A673 (cell line): ENCODE measurements around the gene LYL1. TPM values are rescaled to one million over a fixed set of nuclear protein-coding genes. Genes with fewer than 3 reads are reported as not detected.

Experiments
- BruUV-seq: library from RNA; stranded (reverse); fragments of 400-500 nt; replicated peaks from 2 replicates; lab custom pipeline; 2021; lab: Mats Ljungman, UMichigan
- CTCF ChIA-PET: fragments of 300-600 bp; sonication (Branson Sonifier 250); formaldehyde crosslinking; loops from one replicate; lab custom pipeline; 2022; ENCODE audit warnings: antibody characterized with exemption; lab: Charles Lee
- POLR2A ChIA-PET: fragments of 300-600 bp; sonication (Branson Sonifier 250); formaldehyde crosslinking; loops from one replicate; lab custom pipeline; 2022; ENCODE audit warnings: antibody characterized with exemption; ENCODE audit not compliant: low non-redundant PET; lab: Charles Lee
- DNase-seq: peaks from one replicate; pipeline ENCODE4 v3.0.0-alpha.2; 2015; ENCODE audit warnings: low spot score
- H3K27ac ChIP-seq: fragments of 200-600 bp; sonication (generic); 2 replicates; pipeline ENCODE4 v1.5.1; 2016; ENCODE audit warnings: mixed run types, low read depth, mild to moderate bottlenecking, mixed read lengths, antibody characterized with exemption, low read length; ENCODE audit not compliant: poor library complexity, severe bottlenecking
- H3K27me3 ChIP-seq: fragments of 200-600 bp; sonication (generic); replicated peaks from 2 replicates; pipeline ENCODE4 v1.6.1; 2017; ENCODE audit warnings: mixed run types, low read depth, mild to moderate bottlenecking, mixed read lengths, antibody characterized with exemption, low read length; ENCODE audit not compliant: insufficient read depth, poor library complexity
- H3K36me3 ChIP-seq: fragments of 200-600 bp; sonication (generic); 2 replicates; pipeline ENCODE4 v1.6.1; 2016; ENCODE audit warnings: mixed run types, mild to moderate bottlenecking, mixed read lengths, antibody characterized with exemption, low read length; ENCODE audit not compliant: insufficient read depth, poor library complexity, severe bottlenecking
- H3K4me1 ChIP-seq: fragments of 200-600 bp; sonication (generic); 2 replicates; pipeline ENCODE4 v1.6.1; 2017; ENCODE audit warnings: mixed run types, mild to moderate bottlenecking, mixed read lengths, antibody characterized with exemption, low read length; ENCODE audit not compliant: insufficient read depth, poor library complexity, severe bottlenecking
- H3K4me3 ChIP-seq: fragments of 200-600 bp; sonication (generic); 2 replicates; pipeline ENCODE4 v1.5.1; 2016; ENCODE audit warnings: low read depth, mixed run types, mild to moderate bottlenecking, mixed read lengths, low read length; ENCODE audit not compliant: poor library complexity, severe bottlenecking
- H3K9me3 ChIP-seq: fragments of 200-600 bp; sonication (generic); 2 replicates; pipeline ENCODE4 v1.6.1; 2016; ENCODE audit warnings: mixed run types, low read depth, mild to moderate bottlenecking, mixed read lengths, antibody characterized with exemption, low read length; ENCODE audit not compliant: poor library complexity, severe bottlenecking
- EZH2 ChIP-seq: fragments of 200-600 bp; sonication (generic); IDR thresholded peaks from 2 replicates; pipeline ENCODE4 v1.6.1; 2017; ENCODE audit warnings: borderline replicate concordance, low read depth, mild to moderate bottlenecking, mixed read lengths, antibody characterized with exemption, low read length; ENCODE audit not compliant: poor library complexity, severe bottlenecking
- intact Hi-C: fragments of 100-400 bp; cut with micrococcal nuclease; formaldehyde crosslinking; loops from one replicate; pipeline ENCODE4 v1.10.0; 2022; ENCODE audit not compliant: unreplicated experiment
- total RNA-seq: library from RNA; stranded (reverse); gene quantifications from 2 replicates; pipeline ENCODE4 v1.2.3, GENCODE V29; 2021
- TF ChIP-seq, protein P1 (sequence below): fragments of 300-800, 200-600 bp; sonication (generic); conservative IDR thresholded peaks from 2 replicates; pipeline ENCODE4 v1.5.1; 2017; ENCODE audit warnings: low read depth, mild to moderate bottlenecking, antibody characterized with exemption, low read length, moderate library complexity, mixed read lengths

Gene LYL1
- total RNA-seq, 1 experiment from 2014 or later = not detected

DNA sequence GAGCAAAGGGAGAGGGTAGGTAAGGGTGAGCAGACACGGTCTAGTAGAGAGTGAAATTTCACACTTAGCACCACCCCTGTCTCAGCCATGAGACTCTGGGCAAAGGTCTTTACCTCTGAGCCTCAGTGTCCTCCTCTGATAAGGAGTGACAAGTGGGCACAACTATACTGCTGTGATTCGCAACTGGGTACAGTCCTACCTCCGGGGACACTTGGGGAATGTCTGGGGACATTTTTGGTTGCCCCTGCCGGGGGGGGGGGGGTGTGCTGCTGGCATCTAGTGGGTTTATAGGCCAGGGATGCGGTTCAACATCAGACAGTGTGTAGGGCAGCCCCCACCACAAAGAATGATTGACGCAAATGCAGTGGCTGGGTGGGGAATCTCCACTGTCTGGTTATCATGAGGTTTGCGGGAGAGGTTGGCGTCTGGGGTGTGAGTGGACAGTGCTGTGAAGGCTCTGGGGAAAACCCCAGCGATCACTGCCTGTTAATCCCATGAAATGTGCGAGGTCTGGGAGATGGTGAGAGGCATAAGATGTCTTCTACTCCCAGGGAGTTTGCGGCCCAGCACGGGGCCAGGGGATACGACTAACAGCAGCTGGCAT, 19.7 kb upstream of the LYL1 start:
- Histone ChIP-seq H3K27me3 (no peaks in the 10 kb centered on the region), H3K9me3 (no peaks in the 10 kb centered on the region), H3K36me3 (peaks cover 18% of the 10 kb centered on the region), H3K27ac (peak overlapping the region; percentile 95), H3K4me1 (peaks cover 39% of the 10 kb centered on the region), H3K4me3 (no peak overlapping the region)
- TF ChIP-seq, protein P1, sequence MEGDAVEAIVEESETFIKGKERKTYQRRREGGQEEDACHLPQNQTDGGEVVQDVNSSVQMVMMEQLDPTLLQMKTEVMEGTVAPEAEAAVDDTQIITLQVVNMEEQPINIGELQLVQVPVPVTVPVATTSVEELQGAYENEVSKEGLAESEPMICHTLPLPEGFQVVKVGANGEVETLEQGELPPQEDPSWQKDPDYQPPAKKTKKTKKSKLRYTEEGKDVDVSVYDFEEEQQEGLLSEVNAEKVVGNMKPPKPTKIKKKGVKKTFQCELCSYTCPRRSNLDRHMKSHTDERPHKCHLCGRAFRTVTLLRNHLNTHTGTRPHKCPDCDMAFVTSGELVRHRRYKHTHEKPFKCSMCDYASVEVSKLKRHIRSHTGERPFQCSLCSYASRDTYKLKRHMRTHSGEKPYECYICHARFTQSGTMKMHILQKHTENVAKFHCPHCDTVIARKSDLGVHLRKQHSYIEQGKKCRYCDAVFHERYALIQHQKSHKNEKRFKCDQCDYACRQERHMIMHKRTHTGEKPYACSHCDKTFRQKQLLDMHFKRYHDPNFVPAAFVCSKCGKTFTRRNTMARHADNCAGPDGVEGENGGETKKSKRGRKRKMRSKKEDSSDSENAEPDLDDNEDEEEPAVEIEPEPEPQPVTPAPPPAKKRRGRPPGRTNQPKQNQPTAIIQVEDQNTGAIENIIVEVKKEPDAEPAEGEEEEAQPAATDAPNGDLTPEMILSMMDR = no peak
- no peak for TF ChIP-seq EZH2
- POLR2A ChIA-PET = no interaction called here
- CTCF ChIA-PET = no interaction called here
- intact Hi-C loops = no loop called here
- no TSS peak for BruUV-seq
- no peak for DNase-seq

DNA sequence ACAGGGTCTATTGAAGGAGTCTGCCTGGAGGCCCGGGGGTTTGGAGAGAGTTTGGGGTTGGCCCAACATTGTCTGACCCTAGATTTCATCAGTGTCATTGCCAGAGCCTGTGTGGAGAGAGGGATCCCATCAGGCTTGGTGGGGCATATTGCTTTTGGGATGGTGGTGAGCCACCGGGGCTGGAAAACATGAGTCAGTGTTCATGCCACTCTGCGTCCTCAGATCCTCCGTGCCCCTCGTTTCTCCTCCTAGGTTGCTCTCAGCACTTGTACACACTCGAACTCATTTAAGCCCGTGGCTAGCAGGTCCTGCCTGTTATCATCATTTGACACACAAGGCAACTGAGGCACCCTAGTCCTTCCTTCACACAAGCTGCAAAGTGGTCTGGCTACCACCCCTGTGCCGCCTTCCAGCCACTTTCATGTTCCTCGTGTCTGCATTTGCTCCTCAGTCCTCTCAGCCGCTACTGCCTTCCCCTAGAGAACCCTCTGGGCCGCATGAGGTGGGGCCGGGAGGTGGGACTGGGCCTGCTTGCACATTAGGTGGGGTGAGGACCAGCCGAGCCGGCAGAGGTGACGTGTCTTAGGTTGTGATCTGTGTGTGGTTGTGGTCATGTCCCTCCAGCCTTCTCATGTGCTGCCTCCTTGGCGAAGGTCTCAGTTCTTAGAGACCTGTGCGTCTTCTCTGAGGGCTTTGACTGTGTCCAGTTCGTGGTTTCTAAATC, 19.1 kb upstream of the LYL1 start:
- BruUV-seq = no TSS peak
- peak overlapping the region; percentile 82 for H3K4me3 ChIP-seq
- no peaks in the 10 kb centered on the region for H3K9me3 ChIP-seq
- H3K27me3 ChIP-seq = no peaks in the 10 kb centered on the region
- POLR2A ChIA-PET = no interaction called here
- H3K4me1 ChIP-seq = peaks cover 39% of the 10 kb centered on the region
- DNase-seq = no peak
- CTCF ChIA-PET = no interaction called here
- intact Hi-C loops = no loop called here
- peak overlapping the region; percentile 95 for H3K27ac ChIP-seq
- TF ChIP-seq, protein P1 = no peak
- peaks cover 16% of the 10 kb centered on the region for H3K36me3 ChIP-seq

DNA sequence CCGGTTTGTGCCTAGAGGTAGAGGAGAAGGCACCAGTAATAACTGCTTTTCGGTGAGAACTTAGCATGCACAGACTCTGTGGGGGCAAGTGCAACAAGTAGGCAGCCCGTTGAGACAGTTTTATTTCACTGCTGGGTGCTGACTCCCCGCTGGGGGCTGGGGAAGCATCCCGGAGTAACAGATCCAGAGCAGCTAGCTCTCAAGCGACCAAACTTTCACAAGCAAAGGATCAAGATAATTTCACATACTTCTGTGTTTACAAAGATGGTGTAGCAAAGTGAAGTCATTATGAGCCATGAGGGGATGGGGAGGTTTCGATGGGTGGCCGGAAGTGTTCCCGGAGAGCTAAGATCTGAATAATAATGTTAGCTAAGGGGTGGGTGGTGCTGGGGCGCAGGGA, 18.2 kb upstream of the LYL1 start:
- TF ChIP-seq, protein P1 = no peak
- no peak for TF ChIP-seq EZH2
- no peaks in the 10 kb centered on the region for H3K9me3 ChIP-seq
- peaks cover 39% of the 10 kb centered on the region for H3K4me1 ChIP-seq
- no peaks in the 10 kb centered on the region for H3K27me3 ChIP-seq
- intact Hi-C loops = no loop called here
- peak overlapping the region; percentile 95 for H3K27ac ChIP-seq
- peak overlapping the region; percentile 82 for H3K4me3 ChIP-seq
- BruUV-seq = TSS peak; percentile 18
- ChIA-PET CTCF (interaction anchor here (0.6 to 0.8 kb wide), 2 partner anchors 29 to 43 kb away, joined by 3 to 8 read pairs; partner anchors contain the start of genes IER2 and STX10), POLR2A (interaction anchor here (0.6 to 1.0 kb wide), 2 partner anchors 32 to 1030 kb away, joined by 3 to 4 read pairs; no protein-coding TSS in a partner anchor)
- H3K36me3 ChIP-seq = peaks cover 11% of the 10 kb centered on the region
- DNase-seq = peak; percentile 92
